ENCODE data around the gene GIT2.

GIT2 gene

DNA sequence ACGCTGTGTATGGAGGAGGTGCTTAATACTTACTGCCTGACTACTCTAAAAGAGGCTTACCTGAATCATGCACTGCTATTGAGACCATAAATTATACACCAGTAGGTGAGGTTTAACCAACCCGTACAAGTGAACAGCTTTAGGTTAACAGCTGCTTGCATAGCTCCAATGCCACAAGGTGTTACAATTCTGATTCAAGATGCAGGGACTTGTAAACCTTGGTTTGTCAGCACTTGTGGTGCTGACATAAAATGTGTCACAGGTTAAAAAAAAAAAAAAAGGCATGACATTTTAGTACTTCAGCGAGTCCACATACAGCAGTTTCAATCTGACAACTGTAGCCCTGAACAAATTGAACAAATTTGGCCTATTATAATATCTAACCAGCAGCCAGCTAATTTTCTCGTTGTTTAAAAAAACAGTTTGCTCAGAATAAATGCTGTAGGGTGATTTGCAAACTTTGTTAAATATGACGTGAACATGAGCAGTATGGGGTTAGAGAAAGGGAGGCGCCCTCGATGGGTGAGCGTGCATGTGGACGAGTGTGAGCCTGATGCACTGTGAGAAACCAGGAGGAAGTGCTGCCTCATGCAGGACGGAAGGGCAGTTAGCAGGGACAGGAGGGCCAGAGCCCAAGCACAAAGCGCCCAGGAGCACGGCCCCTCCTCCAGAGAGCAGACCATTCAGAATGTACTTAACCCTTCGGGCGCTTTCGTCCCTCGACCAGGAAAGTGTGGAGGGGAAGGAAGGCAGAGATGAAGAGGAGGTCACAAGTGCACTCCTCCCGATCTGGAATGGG, 51.4 kb downstream of the GIT2 start (continued):
- TF ChIP-seq, protein P1, sequence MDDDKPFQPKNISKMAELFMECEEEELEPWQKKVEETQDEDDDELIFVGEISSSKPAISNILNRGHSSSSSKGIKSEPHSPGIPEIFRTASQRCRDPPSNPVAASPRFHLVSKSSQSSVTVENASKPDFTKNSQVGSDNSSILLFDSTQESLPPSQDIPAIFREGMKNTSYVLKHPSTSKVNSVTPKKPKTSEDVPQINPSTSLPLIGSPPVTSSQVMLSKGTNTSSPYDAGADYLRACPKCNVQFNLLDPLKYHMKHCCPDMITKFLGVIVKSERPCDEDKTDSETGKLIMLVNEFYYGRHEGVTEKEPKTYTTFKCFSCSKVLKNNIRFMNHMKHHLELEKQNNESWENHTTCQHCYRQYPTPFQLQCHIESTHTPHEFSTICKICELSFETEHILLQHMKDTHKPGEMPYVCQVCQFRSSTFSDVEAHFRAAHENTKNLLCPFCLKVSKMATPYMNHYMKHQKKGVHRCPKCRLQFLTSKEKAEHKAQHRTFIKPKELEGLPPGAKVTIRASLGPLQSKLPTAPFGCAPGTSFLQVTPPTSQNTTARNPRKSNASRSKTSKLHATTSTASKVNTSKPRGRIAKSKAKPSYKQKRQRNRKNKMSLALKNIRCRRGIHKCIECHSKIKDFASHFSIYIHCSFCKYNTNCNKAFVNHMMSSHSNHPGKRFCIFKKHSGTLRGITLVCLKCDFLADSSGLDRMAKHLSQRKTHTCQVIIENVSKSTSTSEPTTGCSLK (tag by site-specific recombination; IDR thresholded peaks at IDR 0.05), result no peak
- TF ChIP-seq, protein P2, sequence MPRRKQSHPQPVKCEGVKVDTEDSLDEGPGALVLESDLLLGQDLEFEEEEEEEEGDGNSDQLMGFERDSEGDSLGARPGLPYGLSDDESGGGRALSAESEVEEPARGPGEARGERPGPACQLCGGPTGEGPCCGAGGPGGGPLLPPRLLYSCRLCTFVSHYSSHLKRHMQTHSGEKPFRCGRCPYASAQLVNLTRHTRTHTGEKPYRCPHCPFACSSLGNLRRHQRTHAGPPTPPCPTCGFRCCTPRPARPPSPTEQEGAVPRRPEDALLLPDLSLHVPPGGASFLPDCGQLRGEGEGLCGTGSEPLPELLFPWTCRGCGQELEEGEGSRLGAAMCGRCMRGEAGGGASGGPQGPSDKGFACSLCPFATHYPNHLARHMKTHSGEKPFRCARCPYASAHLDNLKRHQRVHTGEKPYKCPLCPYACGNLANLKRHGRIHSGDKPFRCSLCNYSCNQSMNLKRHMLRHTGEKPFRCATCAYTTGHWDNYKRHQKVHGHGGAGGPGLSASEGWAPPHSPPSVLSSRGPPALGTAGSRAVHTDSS (tag by site-specific recombination; IDR thresholded peaks at IDR 0.05), result no peak
- no peak for TF ChIP-seq ZSCAN30 (tag by site-specific recombination; IDR thresholded peaks at IDR 0.05)
- TF ChIP-seq ZNF37A (tag by site-specific recombination; IDR thresholded peaks at IDR 0.05), result no peak

DNA sequence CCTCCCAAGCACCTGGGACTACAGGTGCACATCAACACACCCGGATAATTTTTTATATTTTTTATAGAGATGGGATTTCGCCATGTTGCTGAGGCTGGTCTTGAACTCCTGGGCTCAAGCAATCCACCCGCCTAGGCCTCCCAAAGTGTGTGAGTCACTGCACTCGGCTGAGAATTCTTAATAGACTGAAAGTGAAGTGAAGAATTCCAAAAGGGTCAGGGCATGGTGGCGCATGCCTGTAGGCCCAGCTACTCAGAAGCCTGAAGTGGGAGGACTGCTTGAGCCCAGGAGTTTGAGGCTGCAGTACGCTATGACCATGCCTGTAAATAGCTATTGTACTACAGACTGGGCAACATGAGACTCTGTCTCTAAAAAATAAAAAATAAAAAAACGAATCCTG, 52.4 kb downstream of the GIT2 start:
- Histone ChIP-seq H3K4me1 (ENCODE audit: control insufficient read depth, insufficient read depth, low read length) (no peaks in the 10 kb centered on the region), H3K4me3 (ENCODE audit: low read depth, low read length) (no peak overlapping the region), H3K27ac (ENCODE audit: extremely low read depth, low read depth, low read length) (no peak overlapping the region), H3K9me3 (ENCODE audit: control insufficient read depth, insufficient read depth, low read depth, low read length) (no peaks in the 10 kb centered on the region), H3K36me3 (ENCODE audit: control insufficient read depth in 2 of 2, insufficient read depth in 1 of 2, low read length in 2 of 2) (peaks cover 8 to 49% of the 10 kb centered on the region in 2 experiments)
- ChIA-PET POLR2A (no interaction called here), CTCF (no interaction called here)
- TF ChIP-seq ZBTB21 (tag by site-specific recombination; IDR thresholded peaks at IDR 0.05), result no peak
- TF ChIP-seq ZNF585B (tag by site-specific recombination; IDR thresholded peaks at IDR 0.05), result no peak
- TF ChIP-seq, protein P3, sequence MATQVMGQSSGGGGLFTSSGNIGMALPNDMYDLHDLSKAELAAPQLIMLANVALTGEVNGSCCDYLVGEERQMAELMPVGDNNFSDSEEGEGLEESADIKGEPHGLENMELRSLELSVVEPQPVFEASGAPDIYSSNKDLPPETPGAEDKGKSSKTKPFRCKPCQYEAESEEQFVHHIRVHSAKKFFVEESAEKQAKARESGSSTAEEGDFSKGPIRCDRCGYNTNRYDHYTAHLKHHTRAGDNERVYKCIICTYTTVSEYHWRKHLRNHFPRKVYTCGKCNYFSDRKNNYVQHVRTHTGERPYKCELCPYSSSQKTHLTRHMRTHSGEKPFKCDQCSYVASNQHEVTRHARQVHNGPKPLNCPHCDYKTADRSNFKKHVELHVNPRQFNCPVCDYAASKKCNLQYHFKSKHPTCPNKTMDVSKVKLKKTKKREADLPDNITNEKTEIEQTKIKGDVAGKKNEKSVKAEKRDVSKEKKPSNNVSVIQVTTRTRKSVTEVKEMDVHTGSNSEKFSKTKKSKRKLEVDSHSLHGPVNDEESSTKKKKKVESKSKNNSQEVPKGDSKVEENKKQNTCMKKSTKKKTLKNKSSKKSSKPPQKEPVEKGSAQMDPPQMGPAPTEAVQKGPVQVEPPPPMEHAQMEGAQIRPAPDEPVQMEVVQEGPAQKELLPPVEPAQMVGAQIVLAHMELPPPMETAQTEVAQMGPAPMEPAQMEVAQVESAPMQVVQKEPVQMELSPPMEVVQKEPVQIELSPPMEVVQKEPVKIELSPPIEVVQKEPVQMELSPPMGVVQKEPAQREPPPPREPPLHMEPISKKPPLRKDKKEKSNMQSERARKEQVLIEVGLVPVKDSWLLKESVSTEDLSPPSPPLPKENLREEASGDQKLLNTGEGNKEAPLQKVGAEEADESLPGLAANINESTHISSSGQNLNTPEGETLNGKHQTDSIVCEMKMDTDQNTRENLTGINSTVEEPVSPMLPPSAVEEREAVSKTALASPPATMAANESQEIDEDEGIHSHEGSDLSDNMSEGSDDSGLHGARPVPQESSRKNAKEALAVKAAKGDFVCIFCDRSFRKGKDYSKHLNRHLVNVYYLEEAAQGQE (tag by site-specific recombination; IDR thresholded peaks at IDR 0.05), result no peak
- TF ChIP-seq SP7 (tag by site-specific recombination; IDR thresholded peaks at IDR 0.05), result no peak
- no peak for TF ChIP-seq ZNF223 (tag by site-specific recombination; IDR thresholded peaks at IDR 0.05)
- TF ChIP-seq ZNF133 (tag by site-specific recombination; IDR thresholded peaks at IDR 0.05), result no peak
- no peak for TF ChIP-seq ZNF600 (tag by site-specific recombination; IDR thresholded peaks at IDR 0.05)
- TF ChIP-seq ZNF48 (tag by site-specific recombination; IDR thresholded peaks at IDR 0.05), result no peak
- no peak for TF ChIP-seq TRIM28 (IDR thresholded peaks at IDR 0.05; ENCODE audit: borderline replicate concordance, low read length)
- TF ChIP-seq, protein P4, sequence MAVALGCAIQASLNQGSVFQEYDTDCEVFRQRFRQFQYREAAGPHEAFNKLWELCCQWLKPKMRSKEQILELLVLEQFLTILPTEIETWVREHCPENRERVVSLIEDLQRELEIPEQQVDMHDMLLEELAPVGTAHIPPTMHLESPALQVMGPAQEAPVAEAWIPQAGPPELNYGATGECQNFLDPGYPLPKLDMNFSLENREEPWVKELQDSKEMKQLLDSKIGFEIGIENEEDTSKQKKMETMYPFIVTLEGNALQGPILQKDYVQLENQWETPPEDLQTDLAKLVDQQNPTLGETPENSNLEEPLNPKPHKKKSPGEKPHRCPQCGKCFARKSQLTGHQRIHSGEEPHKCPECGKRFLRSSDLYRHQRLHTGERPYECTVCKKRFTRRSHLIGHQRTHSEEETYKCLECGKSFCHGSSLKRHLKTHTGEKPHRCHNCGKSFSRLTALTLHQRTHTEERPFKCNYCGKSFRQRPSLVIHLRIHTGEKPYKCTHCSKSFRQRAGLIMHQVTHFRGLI (tag by site-specific recombination; IDR thresholded peaks at IDR 0.05), result no peak
- TF ChIP-seq ZNF677 (tag by site-specific recombination; IDR thresholded peaks at IDR 0.05), result no peak
- no peak for TF ChIP-seq ZNF169 (tag by site-specific recombination; IDR thresholded peaks at IDR 0.05)
